Nephron (organoid): ENCODE measurements around the gene P2RY6.

Experiments used
- H3K27ac Mint-ChIP-seq, 3 experiments: 2 replicates each; pipeline ENCODE4 v1.8.0; 2020; ENCODE audit warnings: mixed read lengths in 3 of 3, mild to moderate bottlenecking in 2 of 3, moderate library complexity in 1 of 3
- H3K27me3 Mint-ChIP-seq: 2 replicates; pipeline ENCODE4 v1.8.0; 2021; ENCODE audit warnings: low read depth, mild to moderate bottlenecking, moderate library complexity, mixed read lengths
- H3K36me3 Mint-ChIP-seq: 2 replicates; pipeline ENCODE4 v1.8.0; 2020; ENCODE audit warnings: low read depth, mixed read lengths
- H3K4me1 Mint-ChIP-seq: 2 replicates; pipeline ENCODE4 v1.8.0; 2020; ENCODE audit warnings: mixed read lengths
- H3K4me3 Mint-ChIP-seq, 3 experiments: 2 replicates each; pipeline ENCODE4 v1.8.0; 2020; ENCODE audit warnings: mild to moderate bottlenecking in 3 of 3, mixed read lengths in 3 of 3, moderate library complexity in 2 of 3
- H3K9me3 Mint-ChIP-seq: 2 replicates; pipeline ENCODE4 v1.8.0; 2020; ENCODE audit warnings: mixed read lengths
- CTCF ChIP-seq, 3 experiments: fragments of 200-600 bp; sonication (generic); IDR thresholded peaks; one replicate each; pipeline ENCODE4 v1.5.0; 2021; ENCODE audit warnings: antibody characterized with exemption in 3 of 3; ENCODE audit not compliant: unreplicated experiment in 3 of 3

The P2RY6 gene, protein sequence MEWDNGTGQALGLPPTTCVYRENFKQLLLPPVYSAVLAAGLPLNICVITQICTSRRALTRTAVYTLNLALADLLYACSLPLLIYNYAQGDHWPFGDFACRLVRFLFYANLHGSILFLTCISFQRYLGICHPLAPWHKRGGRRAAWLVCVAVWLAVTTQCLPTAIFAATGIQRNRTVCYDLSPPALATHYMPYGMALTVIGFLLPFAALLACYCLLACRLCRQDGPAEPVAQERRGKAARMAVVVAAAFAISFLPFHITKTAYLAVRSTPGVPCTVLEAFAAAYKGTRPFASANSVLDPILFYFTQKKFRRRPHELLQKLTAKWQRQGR

GRCh38 chr11:73271936-73272679, at the start of gene P2RY6:
Gene P2RY6, plus strand, starts transcription at chr11:73272338. Its CDS starts 24,181 bp downstream, at chr11:73296519.
- Mint-ChIP-seq H3K9me3 (no peaks in the 10 kb centered on the region), H3K27ac (no peak within 1 kb of the TSS)

DNA sequence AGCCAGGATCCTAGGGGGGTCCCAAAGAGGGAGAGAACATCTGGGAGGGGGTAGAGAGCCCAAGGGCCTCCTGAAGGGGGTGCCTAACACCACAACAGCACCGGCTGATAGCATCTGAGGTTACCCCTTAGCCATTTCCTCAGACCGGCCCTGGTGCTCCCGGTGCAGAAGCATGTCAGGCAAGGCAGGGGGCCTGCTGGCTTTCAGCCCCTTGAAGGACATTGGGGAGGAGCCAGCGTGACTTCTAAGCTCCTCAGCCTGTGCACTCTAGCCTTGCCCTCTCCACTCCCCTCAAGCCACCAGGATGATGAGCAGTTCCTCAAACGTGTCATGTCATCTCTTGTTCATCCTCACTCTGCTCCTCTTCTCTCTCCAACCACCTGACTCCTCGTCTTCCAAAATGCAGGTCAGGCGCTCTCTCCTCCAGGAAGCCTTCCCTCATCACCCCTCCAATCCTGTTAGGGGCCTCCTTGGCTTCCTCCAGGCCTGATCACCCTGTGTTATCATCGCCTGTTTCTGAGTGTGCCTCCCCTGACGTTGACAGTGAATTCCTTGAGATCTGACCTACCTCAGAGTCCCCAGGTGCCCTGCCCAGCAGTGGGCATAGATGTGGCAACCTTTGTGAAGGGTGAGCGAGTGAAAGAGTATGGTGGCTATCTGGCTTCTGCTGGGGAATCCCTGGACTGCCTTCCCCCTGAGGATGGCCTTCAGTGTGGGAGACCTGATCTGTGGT, 48.0 kb upstream of the P2RY6 start:
- no peaks in the 10 kb centered on the region for H3K36me3 Mint-ChIP-seq
- no peak for TF ChIP-seq CTCF (IDR thresholded peaks at IDR 0.05; ENCODE audit: unreplicated experiment in 3 of 3)
- no peak overlapping the region for H3K4me3 Mint-ChIP-seq
- no peaks in the 10 kb centered on the region for H3K9me3 Mint-ChIP-seq
- H3K4me1 Mint-ChIP-seq = peaks cover 7% of the 10 kb centered on the region
- no peak overlapping the region for H3K27ac Mint-ChIP-seq
- peaks cover 56% of the 10 kb centered on the region for H3K27me3 Mint-ChIP-seq

More at GRCh38 chr11:73271936-73272679, at the start of gene P2RY6:
- Mint-ChIP-seq H3K4me1 (peaks cover 29% of the 10 kb centered on the region), H3K36me3 (no peaks in the 10 kb centered on the region), H3K27me3 (peaks cover 23% of the 10 kb centered on the region), H3K4me3 (no peak within 1 kb of the TSS)
- no peak for TF ChIP-seq CTCF (IDR thresholded peaks at IDR 0.05; ENCODE audit: unreplicated experiment in 3 of 3)

GRCh38 chr11:73225001-73225686, 47.0 kb upstream of the P2RY6 start:
- Mint-ChIP-seq H3K27me3 (peaks cover 46% of the 10 kb centered on the region), H3K36me3 (no peaks in the 10 kb centered on the region)

DNA sequence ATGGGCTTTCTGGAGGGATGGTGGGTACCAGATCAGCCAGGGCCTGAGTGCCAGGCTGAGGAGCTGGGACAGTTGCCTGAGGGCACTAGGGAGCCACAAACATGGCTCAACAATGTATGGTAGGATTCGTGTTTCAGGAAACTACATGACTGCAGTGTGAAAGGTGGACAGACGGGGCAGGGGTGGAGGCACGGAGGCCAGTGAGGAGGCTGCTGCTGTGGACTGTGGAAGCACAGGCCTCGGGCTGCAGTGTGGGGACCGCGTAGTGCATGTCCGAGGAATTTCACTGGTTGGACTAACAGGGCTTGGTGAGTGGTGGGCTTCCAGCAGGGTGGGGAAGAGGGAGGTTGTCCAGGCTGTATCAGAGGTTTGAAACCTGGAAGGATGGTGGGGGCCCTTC, 46.3 kb upstream of the P2RY6 start:
- H3K36me3 Mint-ChIP-seq = no peaks in the 10 kb centered on the region

More at GRCh38 chr11:73225001-73225686, 47.0 kb upstream of the P2RY6 start:
- TF ChIP-seq CTCF (IDR thresholded peaks at IDR 0.05; ENCODE audit: unreplicated experiment in 3 of 3) = no peak
- no peaks in the 10 kb centered on the region for H3K9me3 Mint-ChIP-seq
- peaks cover 11% of the 10 kb centered on the region for H3K4me1 Mint-ChIP-seq
- peak overlapping the region in 1 of 3 experiments; percentile 3 for H3K27ac Mint-ChIP-seq
- no peak overlapping the region for H3K4me3 Mint-ChIP-seq

More for the DNA sequence above, 46.3 kb upstream of the P2RY6 start:
- Mint-ChIP-seq H3K27ac (no peak overlapping the region), H3K4me3 (no peak overlapping the region), H3K27me3 (peaks cover 44% of the 10 kb centered on the region), H3K4me1 (peaks cover 11% of the 10 kb centered on the region), H3K9me3 (no peaks in the 10 kb centered on the region)
- TF ChIP-seq CTCF (IDR thresholded peaks at IDR 0.05; ENCODE audit: unreplicated experiment in 3 of 3) = no peak
